Tibial artery (tissue), 4 donors: Measurements from ENCODE around the gene SLC35D1.
"Not testable (repeated sequence)": the region's sequence is repeated elsewhere in the genome, so short reads cannot be mapped to it uniquely, and the experiment has no call there.

Experiments used
- DNase-seq, 2 donors: peaks; one replicate each; pipeline ENCODE4 v3.0.0-alpha.2; 2019
- H3K27ac ChIP-seq, 2 donors: fragments of 200-600 bp; sonication (generic) in 1 of 2; 1 replicate in 1 of 2; 2 replicates in 1 of 2; pipeline ENCODE4 v1.5.1; 2018 to 2019; ENCODE audit warnings: mild to moderate bottlenecking in 1 of 2
- H3K27me3 ChIP-seq, 2 donors: fragments of 200-600 bp; sonication (generic) in 1 of 2; one replicate each; pipeline versions ENCODE4 v1.5.1 to v1.6.0; 2016 to 2019
- H3K36me3 ChIP-seq, 3 donors: fragments of 200-600 bp; sonication (generic) in 2 of 3; one replicate each; pipeline ENCODE4 v1.5.1; 2016 to 2019; ENCODE audit warnings: mild to moderate bottlenecking in 2 of 3
- H3K4me1 ChIP-seq, 4 donors: fragments of 200-600 bp; sonication (generic) in 2 of 4; 1 replicate in 3 of 4; 2 replicates in 1 of 4; pipeline ENCODE4 v1.5.1; 2016 to 2019
- H3K4me3 ChIP-seq, 2 donors: fragments of 200-600 bp; sonication (generic) in 1 of 2; 1 replicate in 1 of 2; 2 replicates in 1 of 2; pipeline ENCODE4 v1.5.1; 2018 to 2019; ENCODE audit warnings: mild to moderate bottlenecking in 2 of 2
- H3K9me3 ChIP-seq, 3 donors: fragments of 200-600 bp; sonication (generic) in 1 of 3; one replicate each; pipeline ENCODE4 v1.5.1; 2016 to 2019
- CTCF ChIP-seq, 2 experiments: fragments of 200-600 bp in 1 of 2; fragments of 450-650 bp in 1 of 2; IDR thresholded peaks; one replicate each; pipeline ENCODE4 v1.5.1; 2017 to 2019; ENCODE audit warnings: antibody characterized with exemption in 2 of 2, mild to moderate bottlenecking in 1 of 2, moderate library complexity in 1 of 2
- intact Hi-C: fragments of 100-400 bp; cut with DNase I; formaldehyde crosslinking; loops from one replicate; pipeline ENCODE4 v1.15.0; 2023; ENCODE audit warnings: low total_unique reads

The SLC35D1 gene

GRCh38 chr1:67072749-67073148 lies 18.8 kb upstream of the SLC35D1 start:
- no peak overlapping the region for H3K27ac ChIP-seq
- DNase-seq: no peak
- H3K9me3 ChIP-seq: peaks cover 0 to 6% (median 4%) of the 10 kb centered on the region in 3 donors
- no peak overlapping the region for H3K4me3 ChIP-seq
- H3K27me3 ChIP-seq: no peaks in the 10 kb centered on the region
- no peak for TF ChIP-seq CTCF (IDR thresholded peaks at IDR 0.05)
- no peaks in the 10 kb centered on the region for H3K36me3 ChIP-seq
- no peaks in the 10 kb centered on the region for H3K4me1 ChIP-seq
- intact Hi-C loops: no loop called here

- H3K4me1 ChIP-seq, H3K4me3 ChIP-seq, H3K36me3 ChIP-seq, DNase-seq, H3K27ac ChIP-seq, H3K27me3 ChIP-seq, H3K9me3 ChIP-seq: not testable (repeated sequence)
- intact Hi-C loops: loop anchor here (10.0 kb wide), 1 partner anchor 67 kb away; the partner anchor contains the start of gene C1orf141
Measured at GRCh38 chr1:67067655-67068054, 13.7 kb upstream of the SLC35D1 start.

GRCh38 chr1:67062412-67062811 lies 8.5 kb upstream of the SLC35D1 start:
- Histone ChIP-seq H3K4me3 (no peak overlapping the region), H3K4me1 (peaks cover 0 to 13% (median 0%) of the 10 kb centered on the region in 4 donors), H3K27me3 (no peaks in the 10 kb centered on the region), H3K36me3 (no peaks in the 10 kb centered on the region), H3K9me3 (peaks cover 0 to 1% (median 0%) of the 10 kb centered on the region in 3 donors), H3K27ac (no peak overlapping the region)
- intact Hi-C loops: loop anchor here (10.0 kb wide), 1 partner anchor 72 kb away; the partner anchor contains the start of gene C1orf141
- no peak for DNase-seq
- no peak for TF ChIP-seq CTCF (IDR thresholded peaks at IDR 0.05)

- intact Hi-C loops: loop anchor here (10.0 kb wide), 1 partner anchor 74 kb away; the partner anchor contains the start of gene C1orf141
- peak overlapping the region; percentile 28 to 44 for H3K27ac ChIP-seq
- no peaks in the 10 kb centered on the region for H3K36me3 ChIP-seq
Measured at GRCh38 chr1:67061266-67061665, 7.3 kb upstream of the SLC35D1 start.

GRCh38 chr1:67060811-67061218 lies 6.9 kb upstream of the SLC35D1 start:
- H3K27me3 ChIP-seq: no peaks in the 10 kb centered on the region
- H3K36me3 ChIP-seq: no peaks in the 10 kb centered on the region
- DNase-seq: peak; percentile 21 to 70
- H3K4me1 ChIP-seq: peaks cover 0 to 13% (median 0%) of the 10 kb centered on the region in 4 donors
- H3K27ac ChIP-seq: peak overlapping the region; percentile 28 to 44
- H3K9me3 ChIP-seq: no peaks in the 10 kb centered on the region
- intact Hi-C loops: loop anchor here (10.0 kb wide), 1 partner anchor 74 kb away; the partner anchor contains the start of gene C1orf141
- no peak for TF ChIP-seq CTCF (IDR thresholded peaks at IDR 0.05)
- H3K4me3 ChIP-seq: no peak overlapping the region

More at GRCh38 chr1:67061266-67061665, 7.3 kb upstream of the SLC35D1 start:
- H3K27me3 ChIP-seq: no peaks in the 10 kb centered on the region
- no peak for TF ChIP-seq CTCF (IDR thresholded peaks at IDR 0.05)
- no peak overlapping the region for H3K4me3 ChIP-seq
- peaks cover 0 to 13% (median 0%) of the 10 kb centered on the region in 4 donors for H3K4me1 ChIP-seq
- no peak for DNase-seq
- no peaks in the 10 kb centered on the region for H3K9me3 ChIP-seq

- H3K27me3 ChIP-seq: no peaks in the 10 kb centered on the region
- peaks cover 0 to 17% (median 0%) of the 10 kb centered on the region in 4 donors for H3K4me1 ChIP-seq
- TF ChIP-seq CTCF (IDR thresholded peaks at IDR 0.05): no peak
- intact Hi-C loops: loop anchor here (10.0 kb wide), 2 partner anchors 65 to 135 kb away; partner anchors contain the start of genes DNAI4 and MIER1
- no peak overlapping the region for H3K4me3 ChIP-seq
- H3K36me3 ChIP-seq: no peaks in the 10 kb centered on the region
- no peak for DNase-seq
- H3K9me3 ChIP-seq: no peaks in the 10 kb centered on the region
- no peak overlapping the region for H3K27ac ChIP-seq
Measured at GRCh38 chr1:67059346-67059745, 5.4 kb upstream of the SLC35D1 start.
